ENCODE results near the gene DLG2.

DLG2 gene

GRCh38 chr11:84963240-84963639 is 663.9 kb downstream of the DLG2 start:
- no peak for DNase-seq

GRCh38 chr11:84962018-84962417 is 665.1 kb downstream of the DLG2 start:
- no peak for DNase-seq

- no peak for DNase-seq
Observed at GRCh38 chr11:84958295-84958694, 668.8 kb downstream of the DLG2 start.

- no peak for DNase-seq
Observed at GRCh38 chr11:84950569-84951270, 676.4 kb downstream of the DLG2 start.

GRCh38 chr11:84947970-84948580 is 679.1 kb downstream of the DLG2 start:
- DNase-seq = no peak

- no peak for DNase-seq
Observed at GRCh38 chr11:84947070-84947469, 680.1 kb downstream of the DLG2 start.

- no peak for DNase-seq
Observed at GRCh38 chr11:84930863-84931262, 696.3 kb downstream of the DLG2 start.

GRCh38 chr11:84929738-84930137 is 697.4 kb downstream of the DLG2 start:
- DNase-seq = no peak

GRCh38 chr11:84924154-84924692 is 702.9 kb downstream of the DLG2 start:
- DNase-seq = no peak

- DNase-seq = no peak
Observed at GRCh38 chr11:84923489-84923888, 703.7 kb downstream of the DLG2 start.

- peak; percentile 21 for DNase-seq
Observed at GRCh38 chr11:84922836-84923235, 704.3 kb downstream of the DLG2 start.

GRCh38 chr11:84922212-84922805 is 704.8 kb downstream of the DLG2 start:
- no peak for DNase-seq

GRCh38 chr11:84914511-84914910 is 712.6 kb downstream of the DLG2 start:
- DNase-seq = no peak

- no peak for DNase-seq
Observed at GRCh38 chr11:84909740-84910139, 717.4 kb downstream of the DLG2 start.

GRCh38 chr11:84906995-84907394 is 720.1 kb downstream of the DLG2 start:
- no peak for DNase-seq

GRCh38 chr11:84905411-84905810 is 721.7 kb downstream of the DLG2 start:
- no peak for DNase-seq

GRCh38 chr11:84902445-84902844 is 724.7 kb downstream of the DLG2 start:
- no peak for DNase-seq

- DNase-seq = no peak
Observed at GRCh38 chr11:84901991-84902390, 725.2 kb downstream of the DLG2 start.

- DNase-seq = no peak
Observed at GRCh38 chr11:84899740-84900139, 727.4 kb downstream of the DLG2 start.

- no peak for DNase-seq
Observed at GRCh38 chr11:84899134-84899533, 728.0 kb downstream of the DLG2 start.

GRCh38 chr11:84894666-84895065 is 732.5 kb downstream of the DLG2 start:
- no peak for DNase-seq

- peak; percentile 50 for DNase-seq
Observed at GRCh38 chr11:84890676-84891075, 736.5 kb downstream of the DLG2 start.

- no peak for DNase-seq
Observed at GRCh38 chr11:84889556-84889955, 737.6 kb downstream of the DLG2 start.

- DNase-seq = no peak
Observed at GRCh38 chr11:84887055-84887629, 740.0 kb downstream of the DLG2 start.
